Osteoblast (primary cell): Measurements from ENCODE around the gene OR5T3. TPM values are rescaled to one million over a fixed set of nuclear protein-coding genes. Genes with fewer than 3 reads are reported as not detected.
"Not testable (repeated sequence)": the region's sequence is repeated elsewhere in the genome, so short reads cannot be mapped to it uniquely, and the experiment has no call there.

Experiments
- DNase-seq: peaks from one replicate; pipeline ENCODE4 v3.0.0; 2011; ENCODE audit warnings: low spot score, mixed read lengths; ENCODE audit not compliant: insufficient read length; ENCODE audit errors: missing footprints
- H2AFZ ChIP-seq: 2 replicates; pipeline ENCODE4 v1.6.0; 2011; ENCODE audit warnings: mild to moderate bottlenecking, low read length
- H3K27ac ChIP-seq: 2 replicates; pipeline ENCODE4 v1.5.1; 2011; ENCODE audit warnings: mild to moderate bottlenecking, low read depth, low read length, moderate library complexity
- H3K27me3 ChIP-seq: 2 replicates; pipeline ENCODE4 v1.6.0; 2012; ENCODE audit warnings: mild to moderate bottlenecking, control low read depth, inconsistent platforms, low read length, moderate library complexity; ENCODE audit not compliant: insufficient read depth
- H3K36me3 ChIP-seq: 2 replicates; pipeline ENCODE4 v1.5.1; 2011; ENCODE audit warnings: mild to moderate bottlenecking, low read length, control low read depth, moderate library complexity; ENCODE audit not compliant: insufficient read depth
- H3K4me1 ChIP-seq: 2 replicates; pipeline ENCODE4 v1.5.1; 2011; ENCODE audit warnings: mild to moderate bottlenecking, low read length, control low read depth, moderate library complexity; ENCODE audit not compliant: insufficient read depth
- H3K4me2 ChIP-seq: 2 replicates; pipeline ENCODE4 v1.6.0; 2011; ENCODE audit warnings: mild to moderate bottlenecking, low read length; ENCODE audit not compliant: insufficient read depth
- H3K4me3 ChIP-seq: fragments of 200-600 bp; sonication (generic); 3 replicates; pipeline ENCODE4 v1.5.1; 2012; ENCODE audit warnings: mild to moderate bottlenecking, low read length, inconsistent platforms; ENCODE audit not compliant: insufficient read depth
- H3K79me2 ChIP-seq: 2 replicates; pipeline ENCODE4 v1.6.0; 2012; ENCODE audit warnings: mild to moderate bottlenecking, low read length, control low read depth, inconsistent platforms; ENCODE audit not compliant: insufficient read depth
- H3K9me3 ChIP-seq: 2 replicates; pipeline ENCODE4 v1.5.1; 2011; ENCODE audit warnings: low read depth, low read length, control low read depth
- H4K20me1 ChIP-seq: 2 replicates; pipeline ENCODE4 v1.6.0; 2012; ENCODE audit warnings: mild to moderate bottlenecking, low read length, control low read depth; ENCODE audit not compliant: insufficient read depth
- total RNA-seq: library from RNA; depleted of rRNA; stranded (reverse); fragments of >200 nt; gene quantifications from 2 replicates; pipeline ENCODE4 v1.2.3, GENCODE V29; 2012
- TF ChIP-seq, protein P1 (sequence below): IDR thresholded peaks from 2 replicates; pipeline ENCODE4 v1.5.1; 2011; ENCODE audit warnings: mild to moderate bottlenecking, low read depth, low read length, moderate library complexity; ENCODE audit errors: extremely low read depth

The OR5T3 gene
- not detected in 2 replicates for total RNA-seq

DNA sequence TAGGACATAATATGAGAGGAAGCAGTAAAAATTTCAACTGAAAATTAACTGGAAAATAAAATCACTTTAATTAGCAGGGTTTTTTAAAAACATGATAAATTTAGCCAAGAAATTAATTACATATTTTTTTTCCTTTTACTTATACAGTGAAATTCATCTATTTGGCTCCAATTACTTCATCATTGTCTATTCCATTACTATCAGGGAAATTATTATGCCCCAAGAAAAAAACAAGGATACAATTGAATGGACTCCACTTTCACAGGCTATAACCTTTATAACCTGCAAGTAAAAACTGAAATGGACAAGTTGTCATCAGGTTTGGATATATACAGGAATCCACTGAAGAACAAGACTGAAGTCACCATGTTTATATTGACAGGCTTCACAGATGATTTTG, at the start of gene OR5T3:
TSS of gene OR5T3 (plus strand) at position 301 of the 400 bp plus-strand sequence. CDS start at position 301, 0 bp downstream.
- no peak for DNase-seq
- no peak within 1 kb of the TSS for H3K4me2 ChIP-seq
- no peak within 1 kb of the TSS for H3K27ac ChIP-seq
- TF ChIP-seq, protein P1, sequence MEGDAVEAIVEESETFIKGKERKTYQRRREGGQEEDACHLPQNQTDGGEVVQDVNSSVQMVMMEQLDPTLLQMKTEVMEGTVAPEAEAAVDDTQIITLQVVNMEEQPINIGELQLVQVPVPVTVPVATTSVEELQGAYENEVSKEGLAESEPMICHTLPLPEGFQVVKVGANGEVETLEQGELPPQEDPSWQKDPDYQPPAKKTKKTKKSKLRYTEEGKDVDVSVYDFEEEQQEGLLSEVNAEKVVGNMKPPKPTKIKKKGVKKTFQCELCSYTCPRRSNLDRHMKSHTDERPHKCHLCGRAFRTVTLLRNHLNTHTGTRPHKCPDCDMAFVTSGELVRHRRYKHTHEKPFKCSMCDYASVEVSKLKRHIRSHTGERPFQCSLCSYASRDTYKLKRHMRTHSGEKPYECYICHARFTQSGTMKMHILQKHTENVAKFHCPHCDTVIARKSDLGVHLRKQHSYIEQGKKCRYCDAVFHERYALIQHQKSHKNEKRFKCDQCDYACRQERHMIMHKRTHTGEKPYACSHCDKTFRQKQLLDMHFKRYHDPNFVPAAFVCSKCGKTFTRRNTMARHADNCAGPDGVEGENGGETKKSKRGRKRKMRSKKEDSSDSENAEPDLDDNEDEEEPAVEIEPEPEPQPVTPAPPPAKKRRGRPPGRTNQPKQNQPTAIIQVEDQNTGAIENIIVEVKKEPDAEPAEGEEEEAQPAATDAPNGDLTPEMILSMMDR: no peak
- no peaks in the 10 kb centered on the region for H3K4me1 ChIP-seq
- no peaks in the 10 kb centered on the region for H3K36me3 ChIP-seq
- H3K79me2 ChIP-seq: no peaks in the 10 kb centered on the region
- H4K20me1 ChIP-seq: no peaks in the 10 kb centered on the region
- H3K27me3 ChIP-seq: no peaks in the 10 kb centered on the region
- no peaks in the 10 kb centered on the region for H3K9me3 ChIP-seq
- no peak within 1 kb of the TSS for H3K4me3 ChIP-seq
- H2AFZ ChIP-seq: no peak within 1 kb of the TSS

- TF ChIP-seq, protein P1: no peak
- H3K27ac ChIP-seq: no peak overlapping the region
- no peak overlapping the region for H2AFZ ChIP-seq
- no peak for DNase-seq
- H3K4me2 ChIP-seq: no peak overlapping the region
- no peaks in the 10 kb centered on the region for H3K4me1 ChIP-seq
- no peaks in the 10 kb centered on the region for H3K36me3 ChIP-seq
- no peaks in the 10 kb centered on the region for H3K79me2 ChIP-seq
- H4K20me1 ChIP-seq: no peaks in the 10 kb centered on the region
- H3K4me3 ChIP-seq: no peak overlapping the region
- no peaks in the 10 kb centered on the region for H3K27me3 ChIP-seq
- H3K9me3 ChIP-seq: no peaks in the 10 kb centered on the region
These were observed 44.3 kb upstream of the OR5T3 start for GRCh38 chr11:56207790-56208189.

- TF ChIP-seq, protein P1: no peak
- no peak overlapping the region for H2AFZ ChIP-seq
- no peak overlapping the region for H3K27ac ChIP-seq
- H3K9me3 ChIP-seq: no peaks in the 10 kb centered on the region
- no peak overlapping the region for H3K4me3 ChIP-seq
- H4K20me1 ChIP-seq: no peaks in the 10 kb centered on the region
- no peaks in the 10 kb centered on the region for H3K79me2 ChIP-seq
- no peaks in the 10 kb centered on the region for H3K27me3 ChIP-seq
- H3K4me2 ChIP-seq: no peak overlapping the region
- DNase-seq: no peak
- H3K4me1 ChIP-seq: no peaks in the 10 kb centered on the region
- no peaks in the 10 kb centered on the region for H3K36me3 ChIP-seq
These were observed 37.5 kb upstream of the OR5T3 start for GRCh38 chr11:56214537-56214936.

DNA sequence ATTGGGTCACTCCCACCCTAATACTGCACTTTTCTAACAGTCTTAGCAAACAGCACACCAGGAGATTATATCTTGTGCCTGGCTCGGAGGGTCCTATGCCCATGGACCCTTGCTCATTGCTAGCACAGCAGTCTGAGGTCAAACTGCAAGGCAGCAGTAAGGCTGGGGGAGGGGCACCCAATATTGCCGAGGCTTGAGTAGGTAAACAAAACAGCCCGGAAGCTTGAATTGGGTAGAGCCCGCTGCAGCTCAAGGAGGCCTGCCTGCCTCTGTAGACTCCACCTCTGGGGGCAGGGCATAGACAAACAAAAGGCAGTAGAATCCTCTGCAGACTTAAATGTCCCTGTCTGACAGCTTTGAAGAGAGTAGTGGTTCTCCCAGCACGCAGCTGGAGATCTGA, 32.3 kb upstream of the OR5T3 start:
- H4K20me1 ChIP-seq, H3K27me3 ChIP-seq, H3K4me2 ChIP-seq, H3K79me2 ChIP-seq, DNase-seq, H3K4me3 ChIP-seq, H3K27ac ChIP-seq, H2AFZ ChIP-seq, H3K4me1 ChIP-seq, H3K36me3 ChIP-seq, H3K9me3 ChIP-seq: not testable (repeated sequence)
